Hepatocyte (in vitro differentiated cells): ENCODE data around the gene DHCR24. TPM values are rescaled to one million over a fixed set of nuclear protein-coding genes. Genes with fewer than 3 reads are reported as not detected.
A peak's percentile ranks its signal among the peaks of the same experiment; 100 is the strongest.
"Not testable (repeated sequence)": the region's sequence is repeated elsewhere in the genome, so short reads cannot be mapped to it uniquely, and the experiment has no call there.

Experiments
- DNase-seq: peaks from one replicate; pipeline ENCODE4 v3.0.0-alpha.2; 2016; ENCODE audit warnings: low spot score
- H2AFZ ChIP-seq: fragments of 200-600 bp; sonication (generic); 2 replicates; pipeline ENCODE4 v1.6.0; 2016; ENCODE audit warnings: antibody characterized with exemption, mild to moderate bottlenecking
- H3K27ac ChIP-seq: fragments of 200-600 bp; sonication (generic); 2 replicates; pipeline ENCODE4 v1.5.1; 2016; ENCODE audit warnings: mild to moderate bottlenecking
- H3K27me3 ChIP-seq: fragments of 200-600 bp; sonication (generic); 2 replicates; pipeline ENCODE4 v1.6.1; 2016
- H3K36me3 ChIP-seq: fragments of 200-600 bp; sonication (generic); replicated peaks from 2 replicates; pipeline ENCODE4 v1.5.1; 2016; ENCODE audit warnings: low read depth; ENCODE audit not compliant: insufficient read depth
- H3K4me1 ChIP-seq: fragments of 200-600 bp; sonication (generic); 2 replicates; pipeline ENCODE4 v1.5.1; 2016; ENCODE audit warnings: mild to moderate bottlenecking, moderate library complexity; ENCODE audit not compliant: insufficient read depth
- H3K4me2 ChIP-seq: fragments of 200-600 bp; sonication (generic); 2 replicates; pipeline ENCODE4 v1.6.0; 2016
- H3K4me3 ChIP-seq: fragments of 200-600 bp; sonication (generic); 2 replicates; pipeline ENCODE4 v1.5.1; 2016; ENCODE audit warnings: mild to moderate bottlenecking
- H3K79me2 ChIP-seq: fragments of 200-600 bp; sonication (generic); 2 replicates; pipeline ENCODE4 v1.6.0; 2017; ENCODE audit warnings: mild to moderate bottlenecking
- H3K9me2 ChIP-seq: fragments of 200-600 bp; sonication (generic); replicated peaks from 2 replicates; pipeline ENCODE4 v1.6.0; 2017; ENCODE audit warnings: mild to moderate bottlenecking; ENCODE audit not compliant: insufficient read depth
- H3K9me3 ChIP-seq: fragments of 200-600 bp; sonication (generic); 2 replicates; pipeline ENCODE4 v1.5.1; 2016; ENCODE audit warnings: low read depth, mild to moderate bottlenecking
- H4K20me1 ChIP-seq: fragments of 200-600 bp; sonication (generic); 2 replicates; pipeline ENCODE4 v1.6.0; 2016; ENCODE audit warnings: mild to moderate bottlenecking; ENCODE audit not compliant: insufficient read depth, poor library complexity, severe bottlenecking
- CTCF ChIP-seq: fragments of 200-600 bp; sonication (generic); IDR thresholded peaks from 2 replicates; pipeline ENCODE4 v1.5.1; 2016; ENCODE audit warnings: antibody characterized with exemption, mild to moderate bottlenecking; ENCODE audit not compliant: poor library complexity
- EZH2 ChIP-seq: fragments of 200-600 bp; sonication (generic); IDR thresholded peaks from 2 replicates; pipeline ENCODE4 v1.6.1; 2016; ENCODE audit warnings: antibody characterized with exemption, mild to moderate bottlenecking, borderline replicate concordance
- EZH2phosphoT487 ChIP-seq: fragments of 200-600 bp; sonication (generic); IDR thresholded peaks from one replicate; pipeline ENCODE4 v1.6.1; 2018; ENCODE audit warnings: antibody characterized with exemption, mild to moderate bottlenecking, low read depth, moderate library complexity; ENCODE audit not compliant: unreplicated experiment, severe bottlenecking
- WGBS: methylation state at CpG from one replicate; pipeline ENCODE4 v1.1.6; 2016; ENCODE audit warnings: low lambda C conversion rate; ENCODE audit errors: missing lambda C conversion rate; 5-methylcytosine and 5-hydroxymethylcytosine counted together
- polyA plus RNA-seq: library from polyadenylated mRNA; unstranded; fragments of >200 nt; fragmentation: Nextera tagmentation; extraction: Ambion mirVana; gene quantifications from 2 replicates; pipeline ENCODE4 v1.2.1, GENCODE V29; 2016
- total RNA-seq: library from RNA; depleted of rRNA; stranded (reverse); fragments of >200 nt; gene quantifications from 2 replicates; pipeline ENCODE4 v1.2.3, GENCODE V29; 2014

The DHCR24 gene
- total and polyA plus RNA-seq, 2 experiments from 2014 or later, result 282 to 318 TPM

DNA sequence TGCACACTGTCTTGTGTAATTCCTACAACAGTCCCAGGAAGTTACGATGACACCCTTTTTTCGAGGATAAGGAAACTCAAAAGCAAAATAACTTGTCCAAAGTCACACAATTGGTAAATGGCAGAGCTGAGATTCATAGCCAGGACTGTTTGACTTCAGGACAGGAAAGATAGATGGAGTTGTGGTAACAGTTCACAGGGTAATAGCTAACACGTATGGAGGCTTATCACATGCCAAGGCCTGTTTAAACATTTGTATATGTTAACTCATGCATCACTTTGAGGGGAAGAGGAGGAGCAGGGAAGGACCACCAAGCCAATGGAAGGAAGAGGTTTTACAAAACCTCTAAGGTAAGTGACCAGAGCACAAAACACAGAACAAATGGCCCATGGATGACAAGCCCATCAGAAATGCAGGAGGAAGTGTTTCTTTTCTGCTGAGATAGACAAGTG lies 2.8 kb downstream of the DHCR24 start:
- TF ChIP-seq CTCF, result no peak
- TF ChIP-seq EZH2phosphoT487, result no peak
- TF ChIP-seq EZH2, result no peak
- 18% methylated on average over 3 of the region's 3 CpGs for WGBS
- H3K4me3 ChIP-seq, result no peak overlapping the region
- no peaks in the 10 kb centered on the region for H3K9me2 ChIP-seq
- peaks cover 76% of the 10 kb centered on the region for H3K79me2 ChIP-seq
- peak overlapping the region; percentile 88 for H3K27ac ChIP-seq
- no peaks in the 10 kb centered on the region for H3K9me3 ChIP-seq
- H3K4me1 ChIP-seq, result peaks cover 35% of the 10 kb centered on the region
- H3K4me2 ChIP-seq, result peak overlapping the region; percentile 85
- no peaks in the 10 kb centered on the region for H3K27me3 ChIP-seq
- peaks cover 30% of the 10 kb centered on the region for H4K20me1 ChIP-seq
- peaks cover 4% of the 10 kb centered on the region for H3K36me3 ChIP-seq
- H2AFZ ChIP-seq, result no peak overlapping the region
- no peak for DNase-seq

GRCh38 chr1:54883349-54884102 lies 3.5 kb downstream of the DHCR24 start:
- H3K79me2 ChIP-seq, result peaks cover 83% of the 10 kb centered on the region
- 82% methylated on average over 10 of the region's 10 CpGs for WGBS

GRCh38 chr1:54882519-54882918 lies 4.5 kb downstream of the DHCR24 start:
- H3K79me2 ChIP-seq, result peaks cover 91% of the 10 kb centered on the region
- no peaks in the 10 kb centered on the region for H3K9me3 ChIP-seq
- peaks cover 30% of the 10 kb centered on the region for H4K20me1 ChIP-seq
- no peaks in the 10 kb centered on the region for H3K9me2 ChIP-seq
- H3K4me1 ChIP-seq, result peaks cover 26% of the 10 kb centered on the region
- no peak overlapping the region for H3K27ac ChIP-seq
- H3K27me3 ChIP-seq, result no peaks in the 10 kb centered on the region
- 87% methylated on average over 1 of the region's 1 CpG for WGBS
- peaks cover 4% of the 10 kb centered on the region for H3K36me3 ChIP-seq
- H3K4me3 ChIP-seq, result no peak overlapping the region
- H3K4me2 ChIP-seq, result peak overlapping the region; percentile 28
- H2AFZ ChIP-seq, result no peak overlapping the region
- TF ChIP-seq CTCF, result no peak
- no peak for TF ChIP-seq EZH2phosphoT487
- no peak for TF ChIP-seq EZH2
- no peak for DNase-seq

More at GRCh38 chr1:54883349-54884102, 3.5 kb downstream of the DHCR24 start:
- TF ChIP-seq EZH2phosphoT487 (no peak), EZH2 (no peak), CTCF (no peak)
- Histone ChIP-seq H3K9me3 (no peaks in the 10 kb centered on the region), H3K27me3 (no peaks in the 10 kb centered on the region), H2AFZ (no peak overlapping the region), H3K4me1 (peaks cover 31% of the 10 kb centered on the region), H3K4me3 (no peak overlapping the region), H3K9me2 (no peaks in the 10 kb centered on the region), H4K20me1 (peaks cover 30% of the 10 kb centered on the region), H3K27ac (peak overlapping the region; percentile 88), H3K4me2 (peak overlapping the region; percentile 85), H3K36me3 (peaks cover 4% of the 10 kb centered on the region)
- peak; percentile 38 for DNase-seq

DNA sequence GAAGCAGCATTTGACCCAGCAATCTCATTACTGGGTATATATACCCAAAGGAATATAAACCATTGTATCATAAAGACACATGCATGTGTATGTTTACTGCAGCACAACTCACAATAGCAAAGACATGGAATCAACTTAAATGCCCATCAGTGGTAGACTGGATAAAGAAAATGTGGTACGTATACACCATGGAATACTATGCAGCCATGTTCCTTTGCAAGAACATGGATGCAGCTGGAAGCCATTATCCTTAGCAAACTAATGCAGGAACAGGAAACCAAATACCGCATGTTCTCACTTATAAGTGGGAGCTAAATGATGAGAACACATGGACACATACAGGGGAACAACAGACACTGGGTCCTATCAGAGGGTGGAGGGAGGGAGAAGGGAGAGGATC lies 5.4 kb downstream of the DHCR24 start:
- not testable (repeated sequence) for H3K27me3 ChIP-seq, H3K9me2 ChIP-seq, H3K27ac ChIP-seq, DNase-seq, H2AFZ ChIP-seq, H3K36me3 ChIP-seq, H3K4me3 ChIP-seq, H3K9me3 ChIP-seq, H3K4me2 ChIP-seq
- Histone ChIP-seq H3K79me2 (peaks cover 93% of the 10 kb centered on the region), H3K4me1 (peaks cover 33% of the 10 kb centered on the region), H4K20me1 (peaks cover 30% of the 10 kb centered on the region)
- 98% methylated on average over 2 of the region's 2 CpGs for WGBS
